Ovary (tissue), 9 donors: ENCODE data around the gene LRRC32. TPM values are rescaled to one million over a fixed set of nuclear protein-coding genes. Genes with fewer than 3 reads are reported as not detected.

Experiments used
- DNase-seq, 5 donors: peaks; one replicate each; pipeline ENCODE4 v3.0.0-alpha.2; 2019 to 2020
- H3K27ac ChIP-seq, 2 donors: fragments of 200-600 bp; one replicate each; pipeline versions ENCODE4 v1.5.1 to v1.8.0; 2019 to 2022
- H3K27me3 ChIP-seq: fragments of 200-600 bp; one replicate; pipeline ENCODE4 v1.8.0; 2022
- H3K36me3 ChIP-seq: fragments of 200-600 bp; sonication (generic); one replicate; pipeline ENCODE4 v1.5.1; 2019
- H3K4me1 ChIP-seq: one replicate; pipeline ENCODE4 v1.8.1; 2013; ENCODE audit warnings: mild to moderate bottlenecking, moderate library complexity; ENCODE audit not compliant: insufficient read depth
- H3K4me3 ChIP-seq: fragments of 200-600 bp; sonication (generic); one replicate; pipeline ENCODE4 v1.5.1; 2017
- H3K9me3 ChIP-seq, 2 donors: fragments of 200-600 bp in 1 of 2; sonication (generic) in 1 of 2; one replicate each; pipeline versions ENCODE4 v1.5.1 to v1.8.1; 2013 to 2019; ENCODE audit warnings: mild to moderate bottlenecking in 1 of 2, moderate library complexity in 1 of 2
- CTCF ChIP-seq, 3 donors: fragments of 450-650 bp in 2 of 3; fragments of 200-600 bp in 1 of 3; IDR thresholded peaks; one replicate each; pipeline versions ENCODE4 v1.5.1 to v1.8.0; 2016 to 2022; ENCODE audit warnings: antibody characterized with exemption in 3 of 3, mild to moderate bottlenecking in 1 of 3
- EP300 ChIP-seq: sonication (generic); formaldehyde crosslinking; IDR thresholded peaks from one replicate; pipeline ENCODE4 v1.6.1; 2017; ENCODE audit warnings: antibody characterized with exemption
- POLR2A ChIP-seq: fragments of 450-650 bp; IDR thresholded peaks from one replicate; pipeline ENCODE4 v1.6.1; 2017; ENCODE audit warnings: antibody characterized with exemption, mild to moderate bottlenecking, moderate library complexity
- WGBS, 3 donors: extraction: QIAGEN DNeasy Blood & Tissue Kit in 1 of 3; methylation state at CpG; one replicate each; pipeline versions ENCODE4 v1.1.5 to v1.1.7; 2013 to 2017; 5-methylcytosine and 5-hydroxymethylcytosine counted together
- intact Hi-C, 4 donors: fragments of 100-400 bp; cut with DNase I; formaldehyde crosslinking; loops; one replicate each; pipeline versions ENCODE4 v1.11.0 to v1.15.1; 2022 to 2023
- polyA plus RNA-seq, 2 donors: library from polyadenylated mRNA; stranded (reverse); fragments of 200-250 nt in 1 of 2; fragments of 350-450 nt in 1 of 2; fragmentation: Illumina TruSeq in 1 of 2; extraction: RNeasy Lipid Tissue Mini Kit (QIAGEN cat#74804) in 1 of 2; gene quantifications; one replicate each; pipeline ENCODE4 v1.2.3, GENCODE V29; 2013 to 2014
- total RNA-seq, 7 donors: library from RNA; depleted of rRNA in 2 of 7; stranded (reverse); fragments of >200 nt in 2 of 7; fragmentation: NEBNext Ultra II Directional in 3 of 7; extraction: Animal tissue kit (Norgen Biotek cat#: 25700) in 3 of 7; gene quantifications; one replicate each; pipeline versions ENCODE4 v1.1.0 to v1.2.4, GENCODE V29; 2016 to 2023
- donor health status: DM: no; HTN: no; CAD: no; lungs with moderate emphysema.
- donor health status: DM: no; HTN: no; CAD: no.
- donor health status: Bipolar disorder and iron deficiency.
- donor health status: DM: yes; HTN: yes; CAD: no.
- donor health status: DM: no; HTN: no; CAD: no.
- donor health status: DM: yes; HTN: yes; CAD: no.

LRRC32 gene
- total and polyA plus RNA-seq, 9 donors = 3.2 to 47.1 (median 29.5) TPM

GRCh38 chr11:76689313-76690260 is 19.0 kb upstream of the LRRC32 start:
- H3K36me3 ChIP-seq = no peaks in the 10 kb centered on the region
- intact Hi-C loops = no loop called here
- no peak overlapping the region for H3K27ac ChIP-seq
- H3K9me3 ChIP-seq = no peaks in the 10 kb centered on the region
- 57 to 64% (median 57%) methylated on average over 26 of the region's 26 CpGs for WGBS, 3 donors
- TF ChIP-seq CTCF (IDR thresholded peaks at IDR 0.05) = no peak
- no peak for TF ChIP-seq POLR2A
- no peak for TF ChIP-seq EP300
- no peak overlapping the region for H3K4me3 ChIP-seq
- H3K27me3 ChIP-seq = no peaks in the 10 kb centered on the region
- H3K4me1 ChIP-seq = no peaks in the 10 kb centered on the region
- DNase-seq = no peak

- intact Hi-C loops = no loop called here
- TF ChIP-seq EP300 = no peak
- TF ChIP-seq POLR2A = no peak
- no peak for TF ChIP-seq CTCF (IDR thresholded peaks at IDR 0.05)
- no peaks in the 10 kb centered on the region for H3K36me3 ChIP-seq
- no peaks in the 10 kb centered on the region for H3K9me3 ChIP-seq
- no peak for DNase-seq
- no peak overlapping the region for H3K4me3 ChIP-seq
- WGBS, 3 donors = 86 to 96% (median 95%) methylated on average over 7 of the region's 7 CpGs
- no peaks in the 10 kb centered on the region for H3K27me3 ChIP-seq
- no peak overlapping the region for H3K27ac ChIP-seq
- no peaks in the 10 kb centered on the region for H3K4me1 ChIP-seq
Observed at GRCh38 chr11:76688146-76688545, 17.6 kb upstream of the LRRC32 start.

- 80 to 84% (median 83%) methylated on average over 16 of the region's 16 CpGs for WGBS, 3 donors
- no peak for DNase-seq
- H3K9me3 ChIP-seq = no peaks in the 10 kb centered on the region
- no peaks in the 10 kb centered on the region for H3K27me3 ChIP-seq
- TF ChIP-seq CTCF (IDR thresholded peaks at IDR 0.05) = no peak
- TF ChIP-seq EP300 = no peak
- no peak for TF ChIP-seq POLR2A
- H3K36me3 ChIP-seq = no peaks in the 10 kb centered on the region
- no peak overlapping the region for H3K4me3 ChIP-seq
- H3K4me1 ChIP-seq = no peaks in the 10 kb centered on the region
- H3K27ac ChIP-seq = no peak overlapping the region
- intact Hi-C loops = no loop called here
Observed at GRCh38 chr11:76686261-76687079, 15.9 kb upstream of the LRRC32 start.

GRCh38 chr11:76685831-76686230 is 15.3 kb upstream of the LRRC32 start:
- WGBS, 3 donors = 76 to 78% (median 77%) methylated on average over 7 of the region's 7 CpGs
- Histone ChIP-seq H3K36me3 (no peaks in the 10 kb centered on the region), H3K4me3 (no peak overlapping the region)

More at GRCh38 chr11:76685831-76686230, 15.3 kb upstream of the LRRC32 start:
- intact Hi-C loops = no loop called here
- no peaks in the 10 kb centered on the region for H3K27me3 ChIP-seq
- TF ChIP-seq POLR2A = no peak
- TF ChIP-seq EP300 = no peak
- no peak for TF ChIP-seq CTCF (IDR thresholded peaks at IDR 0.05)
- no peaks in the 10 kb centered on the region for H3K9me3 ChIP-seq
- no peak for DNase-seq
- H3K27ac ChIP-seq = no peak overlapping the region
- no peaks in the 10 kb centered on the region for H3K4me1 ChIP-seq
